Activated naive CD8-positive, alpha-beta T cell treated with anti-CD3 and anti-CD28 coated beads, Interleukin-2, amount 10 ng/mL, durations not matched to agents 7 days and 5 days (primary cell): ENCODE measurements around the gene POU1F1. TPM values are rescaled to one million over a fixed set of nuclear protein-coding genes. Genes with fewer than 3 reads are reported as not detected.

Source experiments
- ATAC-seq: fragments of 150-1000 bp; cut with Tn5 transposase; one replicate; pipeline ENCODE4 v1.10.0; 2021; ENCODE audit warnings: low read depth, moderate library complexity
- POLR2A ChIA-PET: fragments of 350-600 bp; sonication (Branson Sonifier 250); formaldehyde crosslinking; loops from one replicate; lab custom pipeline; 2021; ENCODE audit warnings: antibody characterized with exemption; lab: Charles Lee
- DNase-seq: peaks from one replicate; pipeline ENCODE4 v3.0.0; 2021
- H3K27ac Mint-ChIP-seq: one replicate; pipeline ENCODE4 v1.8.0; 2022; ENCODE audit warnings: mild to moderate bottlenecking, mixed read lengths
- H3K27me3 Mint-ChIP-seq: one replicate; pipeline ENCODE4 v1.8.0; 2022; ENCODE audit warnings: mild to moderate bottlenecking, moderate library complexity, mixed read lengths
- H3K36me3 Mint-ChIP-seq: one replicate; pipeline ENCODE4 v1.8.0; 2021; ENCODE audit warnings: mild to moderate bottlenecking, mixed read lengths
- H3K4me1 Mint-ChIP-seq: one replicate; pipeline ENCODE4 v1.8.0; 2021; ENCODE audit warnings: mixed read lengths
- H3K4me3 Mint-ChIP-seq: one replicate; pipeline ENCODE4 v1.8.0; 2022; ENCODE audit warnings: mild to moderate bottlenecking, moderate library complexity, mixed read lengths
- H3K9me3 Mint-ChIP-seq: one replicate; pipeline ENCODE4 v1.8.0; 2021; ENCODE audit warnings: mixed read lengths
- microRNA-seq: library from miRNA; unstranded; fragments of <30 nt; microRNA quantifications from one replicate; pipeline ENCODE4 v1.2.0, GENCODE V29; 2022
- total RNA-seq, 2 experiments: library from RNA; stranded (reverse); gene quantifications; one replicate each; pipeline ENCODE4 v1.2.3, GENCODE V29; 2021

Gene POU1F1
- total RNA-seq, 2 experiments from 2014 or later = not detected

- H3K27me3 Mint-ChIP-seq = no peaks in the 10 kb centered on the region
- POLR2A ChIA-PET = no interaction called here
Measured at GRCh38 chr3:87233805-87234204, 42.6 kb downstream of the POU1F1 start.

DNA sequence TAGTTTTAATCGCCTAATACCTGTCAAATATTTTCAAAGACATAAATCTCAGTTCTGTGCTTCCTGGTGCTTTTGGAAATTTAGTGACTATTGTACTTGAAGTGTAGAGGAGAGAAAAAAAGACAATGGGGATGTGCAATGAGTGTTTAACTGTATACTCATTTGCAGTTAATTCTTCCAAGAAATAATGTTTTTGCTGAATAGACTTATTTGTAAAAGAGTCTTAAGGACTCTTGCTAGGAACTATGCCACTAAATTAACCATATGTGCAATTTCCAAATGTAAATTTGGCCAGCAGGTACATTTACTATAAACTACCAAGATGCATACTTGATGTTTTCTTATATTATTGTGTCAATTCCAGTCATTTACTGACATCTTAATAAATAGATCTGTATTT is 47.3 kb downstream of the POU1F1 start:
- POLR2A ChIA-PET = no interaction called here
- Mint-ChIP-seq H3K27ac (no peak overlapping the region), H3K4me1 (peaks cover 19% of the 10 kb centered on the region), H3K36me3 (peaks cover 9% of the 10 kb centered on the region), H3K4me3 (peak overlapping the region; percentile 43), H3K9me3 (no peaks in the 10 kb centered on the region), H3K27me3 (peaks cover 11% of the 10 kb centered on the region)
- no peak for ATAC-seq
- DNase-seq = no peak

More at GRCh38 chr3:87233805-87234204, 42.6 kb downstream of the POU1F1 start:
- ATAC-seq (no peak), DNase-seq (no peak)
- Mint-ChIP-seq H3K27ac (no peak overlapping the region), H3K4me3 (no peak overlapping the region), H3K9me3 (no peaks in the 10 kb centered on the region), H3K36me3 (peaks cover 16% of the 10 kb centered on the region), H3K4me1 (peaks cover 10% of the 10 kb centered on the region)

- Mint-ChIP-seq H3K4me3 (peak overlapping the region; percentile 99), H3K9me3 (no peaks in the 10 kb centered on the region), H3K27ac (no peak overlapping the region), H3K4me1 (peaks cover 19% of the 10 kb centered on the region), H3K36me3 (peaks cover 9% of the 10 kb centered on the region), H3K27me3 (peaks cover 11% of the 10 kb centered on the region)
- POLR2A ChIA-PET = no interaction called here
- no peak for DNase-seq
- ATAC-seq = no peak
Measured at GRCh38 chr3:87228316-87228715, 48.1 kb downstream of the POU1F1 start.

GRCh38 chr3:87227835-87228144 is 48.6 kb downstream of the POU1F1 start:
- peak overlapping the region; percentile 98 for H3K27ac Mint-ChIP-seq
- ATAC-seq = no peak
- peaks cover 1% of the 10 kb centered on the region for H3K9me3 Mint-ChIP-seq
- POLR2A ChIA-PET = no interaction called here
- H3K4me1 Mint-ChIP-seq = peaks cover 17% of the 10 kb centered on the region
- H3K27me3 Mint-ChIP-seq = peaks cover 15% of the 10 kb centered on the region
- peaks cover 9% of the 10 kb centered on the region for H3K36me3 Mint-ChIP-seq
- H3K4me3 Mint-ChIP-seq = peak overlapping the region; percentile 99
- no peak for DNase-seq

DNA sequence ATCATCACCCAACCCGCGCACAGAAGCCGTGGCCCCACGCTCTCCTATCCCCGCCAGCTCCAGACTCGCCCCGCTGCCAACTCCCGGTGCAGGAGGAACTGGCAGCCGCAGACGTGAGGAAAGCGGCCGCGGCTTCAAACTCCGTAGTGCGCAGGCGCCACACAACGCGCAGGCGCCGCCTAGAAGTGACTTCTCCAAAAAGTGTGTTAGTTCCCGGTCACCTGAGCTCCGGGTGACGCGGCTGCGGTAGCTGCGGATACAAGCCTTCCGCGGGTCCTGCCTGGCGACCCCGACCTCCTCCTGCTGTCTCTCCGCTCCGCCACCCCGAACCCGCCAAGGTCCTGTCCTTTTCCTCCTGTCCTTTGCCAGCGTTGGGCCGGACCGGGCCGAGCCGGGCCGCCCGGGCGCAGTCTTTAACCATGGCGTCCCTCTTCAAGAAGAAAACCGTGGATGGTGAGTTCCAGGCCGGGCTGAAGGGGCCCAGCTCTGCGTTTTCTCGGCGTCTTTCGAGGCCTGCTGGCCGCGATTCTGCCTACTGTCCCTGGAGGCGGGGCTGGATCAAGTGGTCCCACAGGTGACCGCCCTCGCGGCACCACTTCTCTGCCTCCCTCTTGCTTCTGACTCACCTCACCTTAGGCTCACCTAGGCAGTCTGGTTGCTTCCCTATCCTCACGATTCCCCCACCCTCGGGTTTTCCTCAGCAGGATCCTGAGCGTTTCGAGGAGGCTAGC is 49.1 kb downstream of the POU1F1 start, which contains the start of gene CHMP2B:
TSS of gene CHMP2B (plus strand) at position 206 of the 731 bp plus-strand sequence. CDS start at position 420, 214 bp downstream.
- H3K27ac Mint-ChIP-seq = peak within 1 kb of the TSS; percentile 98
- DNase-seq (peak; percentile 92), ATAC-seq (peak; percentile 96)
- H3K4me3 Mint-ChIP-seq = peak within 1 kb of the TSS; percentile 99
- H3K27me3 Mint-ChIP-seq = peaks cover 18% of the 10 kb centered on the region
- H3K9me3 Mint-ChIP-seq = peaks cover 1% of the 10 kb centered on the region
- POLR2A ChIA-PET = interaction anchor here (1.0 to 1.2 kb wide), 2 partner anchors 45 to 831 kb away, joined by 3 read pairs; partner anchors contain the start of gene CGGBP1
- H3K4me1 Mint-ChIP-seq = peaks cover 17% of the 10 kb centered on the region
- peaks cover 9% of the 10 kb centered on the region for H3K36me3 Mint-ChIP-seq

GRCh38 chr3:87225659-87226058 is 50.7 kb downstream of the POU1F1 start:
- ATAC-seq (no peak), DNase-seq (no peak)
- POLR2A ChIA-PET = no interaction called here
- Mint-ChIP-seq H3K36me3 (peaks cover 6% of the 10 kb centered on the region), H3K27me3 (peaks cover 24% of the 10 kb centered on the region), H3K27ac (no peak overlapping the region), H3K4me1 (peaks cover 17% of the 10 kb centered on the region), H3K9me3 (peaks cover 1% of the 10 kb centered on the region), H3K4me3 (peak overlapping the region; percentile 56)

DNA sequence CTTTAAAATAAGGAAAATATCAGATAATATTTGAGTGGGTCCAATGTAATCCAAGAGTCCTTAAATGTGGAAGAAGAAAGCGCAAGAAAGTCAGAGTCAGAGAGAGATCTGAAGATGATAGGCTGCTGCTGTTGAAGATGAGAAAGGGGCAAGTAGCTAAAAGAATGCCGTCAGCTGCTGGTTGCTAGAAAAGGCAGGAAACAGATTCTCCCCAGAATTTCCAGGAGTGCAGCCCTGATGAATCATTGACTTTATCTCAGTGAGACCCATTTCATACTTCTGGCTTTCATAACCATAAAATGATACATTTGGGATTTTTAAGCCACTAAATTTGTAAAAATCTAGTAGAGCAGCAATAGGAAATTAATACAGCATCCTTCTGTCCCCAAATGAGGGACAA is 56.8 kb downstream of the POU1F1 start:
- no peaks in the 10 kb centered on the region for H3K4me1 Mint-ChIP-seq
- H3K36me3 Mint-ChIP-seq = no peaks in the 10 kb centered on the region
- DNase-seq = no peak
- H3K9me3 Mint-ChIP-seq = peaks cover 3% of the 10 kb centered on the region
- POLR2A ChIA-PET = no interaction called here
- H3K27me3 Mint-ChIP-seq = peaks cover 35% of the 10 kb centered on the region
- no peak overlapping the region for H3K4me3 Mint-ChIP-seq
- H3K27ac Mint-ChIP-seq = no peak overlapping the region
- no peak for ATAC-seq

- H3K4me1 Mint-ChIP-seq = no peaks in the 10 kb centered on the region
- ATAC-seq (no peak), DNase-seq (no peak)
- no peaks in the 10 kb centered on the region for H3K36me3 Mint-ChIP-seq
- peaks cover 35% of the 10 kb centered on the region for H3K27me3 Mint-ChIP-seq
- POLR2A ChIA-PET = no interaction called here
- peaks cover 3% of the 10 kb centered on the region for H3K9me3 Mint-ChIP-seq
- no peak overlapping the region for H3K27ac Mint-ChIP-seq
- no peak overlapping the region for H3K4me3 Mint-ChIP-seq
Measured at GRCh38 chr3:87218560-87218959, 57.8 kb downstream of the POU1F1 start.

Small RNA genes lying within 50 kb of the gene (microRNA-seq; reads per million reads assigned to microRNA genes)
- not detected for gene MIR4795

Other genes starting within 250 kb of the POU1F1 start
- 10 to 100 TPM; 22.9 to 23.7 TPM for gene CHMP2B, start 49.3 kb downstream of the POU1F1 start, total RNA-seq